Retinal pigment epithelial cell (primary cell): ENCODE data around the gene POLDIP2.

Experiments
- DNase-seq: peaks from one replicate; pipeline ENCODE4 v3.0.0-alpha.2; 2010; ENCODE audit warnings: low read depth
- H3K4me3 ChIP-seq: 2 replicates; pipeline ENCODE4 v1.5.1; 2011; ENCODE audit warnings: mild to moderate bottlenecking, low read length, control low read depth, moderate library complexity
- TF ChIP-seq, protein P1 (sequence below): conservative IDR thresholded peaks from 2 replicates; pipeline ENCODE4 v1.5.1; 2011; ENCODE audit warnings: low read depth, low read length, control low read depth, inconsistent platforms

Gene POLDIP2

GRCh38 chr17:28364665-28365363, 7.5 kb upstream of the POLDIP2 start, which contains the start of gene SEBOX:
TSS of gene SEBOX (minus strand) at chr17:28365199. CDS start at chr17:28365151, 48 bp downstream.
- no peak for DNase-seq
- no peak within 1 kb of the TSS for H3K4me3 ChIP-seq
- TF ChIP-seq, protein P1, sequence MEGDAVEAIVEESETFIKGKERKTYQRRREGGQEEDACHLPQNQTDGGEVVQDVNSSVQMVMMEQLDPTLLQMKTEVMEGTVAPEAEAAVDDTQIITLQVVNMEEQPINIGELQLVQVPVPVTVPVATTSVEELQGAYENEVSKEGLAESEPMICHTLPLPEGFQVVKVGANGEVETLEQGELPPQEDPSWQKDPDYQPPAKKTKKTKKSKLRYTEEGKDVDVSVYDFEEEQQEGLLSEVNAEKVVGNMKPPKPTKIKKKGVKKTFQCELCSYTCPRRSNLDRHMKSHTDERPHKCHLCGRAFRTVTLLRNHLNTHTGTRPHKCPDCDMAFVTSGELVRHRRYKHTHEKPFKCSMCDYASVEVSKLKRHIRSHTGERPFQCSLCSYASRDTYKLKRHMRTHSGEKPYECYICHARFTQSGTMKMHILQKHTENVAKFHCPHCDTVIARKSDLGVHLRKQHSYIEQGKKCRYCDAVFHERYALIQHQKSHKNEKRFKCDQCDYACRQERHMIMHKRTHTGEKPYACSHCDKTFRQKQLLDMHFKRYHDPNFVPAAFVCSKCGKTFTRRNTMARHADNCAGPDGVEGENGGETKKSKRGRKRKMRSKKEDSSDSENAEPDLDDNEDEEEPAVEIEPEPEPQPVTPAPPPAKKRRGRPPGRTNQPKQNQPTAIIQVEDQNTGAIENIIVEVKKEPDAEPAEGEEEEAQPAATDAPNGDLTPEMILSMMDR: no peak

DNA sequence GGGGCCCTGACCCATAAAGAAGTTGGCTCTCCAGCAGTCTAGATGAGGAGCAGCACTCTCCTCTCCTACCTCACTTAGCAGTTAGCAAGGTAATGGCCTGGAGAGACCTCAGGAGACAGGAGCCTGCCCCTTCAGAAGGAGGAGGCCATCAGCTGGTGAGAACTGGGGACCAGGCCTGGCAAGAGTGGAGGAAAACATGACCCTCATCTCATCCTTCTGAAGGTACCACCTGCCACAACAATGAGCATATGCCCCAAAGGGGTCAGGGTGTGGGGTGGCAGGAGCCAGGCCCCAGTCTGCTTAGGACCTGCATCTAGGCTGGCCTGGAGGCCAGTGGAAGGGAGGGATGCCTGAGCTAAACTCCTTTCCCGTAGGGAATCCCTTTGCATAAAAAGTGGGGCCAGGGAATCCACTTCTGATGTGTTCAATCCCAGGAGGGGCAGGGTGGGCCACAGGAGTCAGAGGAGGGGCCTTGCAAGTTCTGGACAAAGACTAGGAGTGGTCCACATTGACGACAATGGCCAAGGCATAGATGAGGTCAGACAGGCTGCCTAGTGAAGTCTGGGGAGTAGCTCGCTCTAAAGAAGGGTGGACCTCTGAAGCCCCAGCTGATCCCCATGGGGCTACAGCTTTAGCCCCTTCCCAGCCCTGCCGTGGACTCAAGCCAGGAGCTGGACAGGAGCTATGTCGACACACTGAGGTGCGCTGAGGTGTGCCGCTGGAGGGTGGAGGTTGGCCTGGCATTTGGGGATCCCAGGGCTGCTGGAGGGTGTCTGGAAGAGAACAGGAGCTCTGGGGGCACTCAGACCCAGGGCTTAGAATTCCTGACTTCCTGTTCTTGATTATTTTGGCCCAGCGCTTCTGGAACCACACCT, 6.7 kb upstream of the POLDIP2 start:
- DNase-seq: no peak
- H3K4me3 ChIP-seq: no peak overlapping the region
- TF ChIP-seq, protein P1: no peak

DNA sequence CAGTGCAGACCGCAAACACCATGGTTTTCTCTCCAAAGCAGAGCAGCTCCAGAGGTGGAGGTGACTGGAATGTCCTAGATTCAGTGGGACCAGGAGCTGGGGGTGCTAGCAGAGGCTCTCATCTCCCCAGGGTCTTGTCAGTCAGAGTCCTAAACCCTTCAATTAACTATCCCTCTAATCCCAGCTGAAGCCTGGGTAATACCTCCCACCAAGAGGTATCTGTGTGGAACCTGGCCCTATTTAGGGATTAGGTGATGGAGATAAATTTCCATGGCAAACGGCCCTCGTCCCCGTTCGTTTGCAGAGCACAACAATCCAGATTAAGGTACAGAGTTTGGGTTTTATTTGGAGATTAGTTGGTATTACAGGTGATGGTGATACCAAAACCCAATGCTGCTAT, 5.9 kb upstream of the POLDIP2 start:
- TF ChIP-seq, protein P1: no peak
- no peak overlapping the region for H3K4me3 ChIP-seq
- no peak for DNase-seq

GRCh38 chr17:28357901-28358197, 522 bp upstream of the POLDIP2 start:
- peak overlapping the region; percentile 79 for H3K4me3 ChIP-seq
- TF ChIP-seq, protein P1: no peak
- DNase-seq: no peak

DNA sequence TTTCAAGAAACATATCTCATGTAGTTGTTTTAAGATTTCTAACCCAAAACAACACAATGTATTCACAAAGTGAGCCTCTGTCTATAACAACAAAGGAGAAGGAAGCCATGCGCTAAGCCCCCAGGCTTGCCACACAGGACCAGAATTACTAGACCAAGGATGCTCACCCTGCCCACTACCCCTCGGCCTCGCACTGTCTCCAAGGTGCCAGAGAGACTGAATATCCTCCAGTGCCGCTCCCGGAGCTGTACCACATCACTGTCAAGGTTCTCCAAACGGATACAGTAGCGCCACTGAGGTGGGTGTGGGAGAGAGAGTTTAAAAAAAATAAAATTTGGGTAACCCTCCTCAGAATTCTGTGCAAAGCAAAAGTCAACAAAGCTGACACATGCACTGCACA, 7.1 kb downstream of the POLDIP2 start:
- TF ChIP-seq, protein P1: no peak

DNA sequence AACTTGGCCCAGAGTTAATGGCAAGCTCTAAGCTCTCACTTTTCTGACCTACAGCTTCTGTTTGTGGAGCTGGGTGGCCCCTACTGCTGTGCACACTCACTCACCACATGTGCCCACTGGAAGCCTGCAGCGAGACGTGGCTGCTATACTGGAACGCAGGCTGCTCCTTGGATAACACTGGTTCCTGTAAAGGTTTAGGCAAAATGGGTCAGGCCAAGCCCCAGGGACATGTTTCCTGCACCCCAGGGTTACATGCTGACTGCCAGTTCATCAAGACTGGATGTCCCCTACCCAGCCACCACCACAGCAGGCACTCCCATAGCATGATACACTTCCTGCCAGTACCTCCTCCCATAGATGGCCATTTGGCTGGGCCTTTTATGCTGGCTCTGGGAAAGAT, 8.3 kb downstream of the POLDIP2 start:
- no peak for DNase-seq
- H3K4me3 ChIP-seq: no peak overlapping the region
- TF ChIP-seq, protein P1: no peak

More for the DNA sequence above, 7.1 kb downstream of the POLDIP2 start:
- H3K4me3 ChIP-seq: no peak overlapping the region
- no peak for DNase-seq
